GM18867 (cell line): ENCODE data around the gene CXXC4.

ENCODE experiments used
- ATAC-seq: cut with Tn5 transposase; IDR thresholded peaks from one replicate; pipeline ENCODE4 v1.9.1; 2021; ENCODE audit warnings: mild to moderate bottlenecking, moderate library complexity; ENCODE audit not compliant: unreplicated experiment

The CXXC4 gene

GRCh38 chr4:104490096-104490769, 4.5 kb downstream of the CXXC4 start:
- ATAC-seq: peak; percentile 33

GRCh38 chr4:104489731-104490095, 5.0 kb downstream of the CXXC4 start:
- peak; percentile 25 for ATAC-seq

- no peak for ATAC-seq
These were observed 6.5 kb downstream of the CXXC4 start for GRCh38 chr4:104488151-104488550.

- no peak for ATAC-seq
These were observed 7.8 kb downstream of the CXXC4 start for GRCh38 chr4:104486716-104487504.

- ATAC-seq: no peak
These were observed 19.0 kb downstream of the CXXC4 start for GRCh38 chr4:104475652-104476051.

GRCh38 chr4:104472766-104473165, 21.9 kb downstream of the CXXC4 start:
- peak; percentile 59 for ATAC-seq

GRCh38 chr4:104470770-104471169, 23.9 kb downstream of the CXXC4 start:
- ATAC-seq: no peak

- ATAC-seq: no peak
These were observed 24.9 kb downstream of the CXXC4 start for GRCh38 chr4:104469794-104470193.

- no peak for ATAC-seq
These were observed 29.1 kb downstream of the CXXC4 start for GRCh38 chr4:104465619-104466018.

- no peak for ATAC-seq
These were observed 29.5 kb downstream of the CXXC4 start for GRCh38 chr4:104465201-104465600.

GRCh38 chr4:104462641-104463040, 32.1 kb downstream of the CXXC4 start:
- ATAC-seq: no peak

- ATAC-seq: peak; percentile 94
These were observed 37.2 kb downstream of the CXXC4 start for GRCh38 chr4:104457308-104457981.

GRCh38 chr4:104451573-104451972, 43.1 kb downstream of the CXXC4 start:
- ATAC-seq: peak; percentile 91

- ATAC-seq: no peak
These were observed 45.2 kb downstream of the CXXC4 start for GRCh38 chr4:104449537-104449936.

GRCh38 chr4:104447294-104447693, 47.4 kb downstream of the CXXC4 start:
- ATAC-seq: no peak

GRCh38 chr4:104446431-104447278, 48.0 kb downstream of the CXXC4 start:
- ATAC-seq: no peak

GRCh38 chr4:104444685-104445084, 50.0 kb downstream of the CXXC4 start:
- ATAC-seq: no peak

- ATAC-seq: no peak
These were observed 58.2 kb downstream of the CXXC4 start for GRCh38 chr4:104436542-104436941.

GRCh38 chr4:104429150-104429741, 65.4 kb downstream of the CXXC4 start:
- no peak for ATAC-seq

GRCh38 chr4:104425948-104426347, 68.7 kb downstream of the CXXC4 start:
- ATAC-seq: peak; percentile 69

GRCh38 chr4:104424989-104425388, 69.7 kb downstream of the CXXC4 start:
- ATAC-seq: no peak
